Measurements from ENCODE around the gene ARHGEF28. TPM values are rescaled to one million over a fixed set of nuclear protein-coding genes. Genes with fewer than 3 reads are reported as not detected.

ARHGEF28 gene
- total RNA-seq, 1 experiment from 2014 or later, result 0.42 TPM

DNA sequence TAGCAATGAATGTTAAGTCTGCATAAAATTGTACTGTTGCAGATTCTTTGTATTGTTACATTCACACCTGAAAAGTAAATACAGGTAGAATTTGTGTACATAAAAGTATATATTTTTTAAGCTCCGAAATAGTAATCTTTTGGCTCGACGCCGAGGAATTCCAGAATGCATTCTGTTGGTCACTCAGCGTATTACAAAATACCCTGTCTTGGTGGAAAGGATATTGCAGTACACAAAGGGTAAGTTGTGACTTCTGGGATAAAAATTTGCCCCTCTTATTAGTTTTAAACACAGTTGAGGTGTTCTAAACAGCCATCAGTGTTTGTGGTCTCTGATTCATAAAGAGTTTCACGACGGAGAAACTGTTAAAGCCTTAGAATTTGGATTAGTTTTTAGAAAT is 257.6 kb downstream of the ARHGEF28 start:
- no peak for DNase-seq
- Histone ChIP-seq H3K4me3 (ENCODE audit: insufficient read depth, low read depth, low read length) (no peak overlapping the region), H3K27me3 (ENCODE audit: control insufficient read depth, insufficient read depth, low read length) (no peaks in the 10 kb centered on the region), H3K36me3 (replicated peaks; ENCODE audit: control insufficient read depth, insufficient read depth, low read length) (no peaks in the 10 kb centered on the region)

GRCh38 chr5:73887688-73888087 is 261.7 kb downstream of the ARHGEF28 start:
- H3K36me3 ChIP-seq (replicated peaks; ENCODE audit: control insufficient read depth, insufficient read depth, low read length), result no peaks in the 10 kb centered on the region
- no peak overlapping the region for H3K4me3 ChIP-seq (ENCODE audit: insufficient read depth, low read depth, low read length)

GRCh38 chr5:73890569-73890968 is 264.6 kb downstream of the ARHGEF28 start:
- no peak overlapping the region for H3K4me3 ChIP-seq (ENCODE audit: insufficient read depth, low read depth, low read length)
- no peaks in the 10 kb centered on the region for H3K27me3 ChIP-seq (ENCODE audit: control insufficient read depth, insufficient read depth, low read length)
- H3K36me3 ChIP-seq (replicated peaks; ENCODE audit: control insufficient read depth, insufficient read depth, low read length), result no peaks in the 10 kb centered on the region
- no peak for DNase-seq

More at GRCh38 chr5:73887688-73888087, 261.7 kb downstream of the ARHGEF28 start:
- DNase-seq, result no peak
- no peaks in the 10 kb centered on the region for H3K27me3 ChIP-seq (ENCODE audit: control insufficient read depth, insufficient read depth, low read length)

GRCh38 chr5:73892218-73892617 is 266.2 kb downstream of the ARHGEF28 start:
- no peaks in the 10 kb centered on the region for H3K27me3 ChIP-seq (ENCODE audit: control insufficient read depth, insufficient read depth, low read length)
- H3K4me3 ChIP-seq (ENCODE audit: insufficient read depth, low read depth, low read length), result no peak overlapping the region
- no peaks in the 10 kb centered on the region for H3K36me3 ChIP-seq (replicated peaks; ENCODE audit: control insufficient read depth, insufficient read depth, low read length)
- no peak for DNase-seq

DNA sequence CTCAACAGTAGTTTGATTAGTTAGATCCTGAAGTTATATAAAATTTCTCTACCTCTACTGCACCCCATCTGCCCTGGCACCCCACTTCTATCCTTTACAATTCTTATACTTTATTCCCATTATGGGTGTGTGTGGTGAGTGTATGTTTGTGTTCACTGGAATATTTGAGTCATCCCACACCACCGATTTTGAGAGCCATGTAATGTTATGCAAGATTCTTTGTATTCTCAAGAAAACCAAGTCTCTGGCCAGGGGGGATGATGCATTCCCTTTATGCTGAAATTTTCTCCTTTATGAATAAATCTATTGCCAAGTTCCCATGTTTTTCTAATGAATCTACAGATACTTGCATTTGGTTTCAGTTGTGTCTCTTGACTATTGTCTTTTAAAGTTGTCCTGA is 266.8 kb downstream of the ARHGEF28 start:
- Histone ChIP-seq H3K4me3 (ENCODE audit: insufficient read depth, low read depth, low read length) (no peak overlapping the region), H3K27me3 (ENCODE audit: control insufficient read depth, insufficient read depth, low read length) (no peaks in the 10 kb centered on the region), H3K36me3 (replicated peaks; ENCODE audit: control insufficient read depth, insufficient read depth, low read length) (no peaks in the 10 kb centered on the region)
- DNase-seq, result no peak

GRCh38 chr5:73893813-73894212 is 267.8 kb downstream of the ARHGEF28 start:
- H3K36me3 ChIP-seq (replicated peaks; ENCODE audit: control insufficient read depth, insufficient read depth, low read length), result no peaks in the 10 kb centered on the region
- no peaks in the 10 kb centered on the region for H3K27me3 ChIP-seq (ENCODE audit: control insufficient read depth, insufficient read depth, low read length)
- no peak overlapping the region for H3K4me3 ChIP-seq (ENCODE audit: insufficient read depth, low read depth, low read length)
- DNase-seq, result no peak

DNA sequence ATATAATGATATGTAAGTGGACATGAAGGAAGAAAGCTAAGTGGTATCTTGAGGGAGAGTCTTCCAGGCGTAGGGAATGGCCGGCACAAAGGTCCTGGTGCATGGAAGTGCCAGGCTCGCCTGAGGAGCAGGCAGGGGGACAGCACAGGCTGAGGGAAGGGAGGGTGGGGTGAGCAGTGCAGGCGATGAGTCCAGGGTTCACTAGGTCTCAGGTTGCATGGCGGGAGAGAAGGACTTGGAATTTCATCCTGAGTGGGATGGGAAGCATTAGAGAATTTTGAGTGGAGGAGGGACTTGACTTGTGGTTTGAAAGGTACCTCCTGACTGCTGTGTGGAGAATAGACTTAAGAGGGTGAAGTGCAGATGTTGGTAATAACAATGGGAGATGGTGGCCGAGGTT is 268.9 kb downstream of the ARHGEF28 start:
- Histone ChIP-seq H3K27me3 (ENCODE audit: control insufficient read depth, insufficient read depth, low read length) (no peaks in the 10 kb centered on the region), H3K4me3 (ENCODE audit: insufficient read depth, low read depth, low read length) (no peak overlapping the region), H3K36me3 (replicated peaks; ENCODE audit: control insufficient read depth, insufficient read depth, low read length) (no peaks in the 10 kb centered on the region)
- DNase-seq, result no peak

- Histone ChIP-seq H3K4me3 (ENCODE audit: insufficient read depth, low read depth, low read length) (no peak overlapping the region), H3K27me3 (ENCODE audit: control insufficient read depth, insufficient read depth, low read length) (no peaks in the 10 kb centered on the region), H3K36me3 (replicated peaks; ENCODE audit: control insufficient read depth, insufficient read depth, low read length) (no peaks in the 10 kb centered on the region)
- no peak for DNase-seq
Observed at GRCh38 chr5:73895471-73895870, 269.5 kb downstream of the ARHGEF28 start.

- H3K4me3 ChIP-seq (ENCODE audit: insufficient read depth, low read depth, low read length), result no peak overlapping the region
- no peaks in the 10 kb centered on the region for H3K27me3 ChIP-seq (ENCODE audit: control insufficient read depth, insufficient read depth, low read length)
- no peaks in the 10 kb centered on the region for H3K36me3 ChIP-seq (replicated peaks; ENCODE audit: control insufficient read depth, insufficient read depth, low read length)
- no peak for DNase-seq
Observed at GRCh38 chr5:73896097-73896496, 270.1 kb downstream of the ARHGEF28 start.

- H3K27me3 ChIP-seq (ENCODE audit: control insufficient read depth, insufficient read depth, low read length), result no peaks in the 10 kb centered on the region
- DNase-seq, result no peak
- H3K36me3 ChIP-seq (replicated peaks; ENCODE audit: control insufficient read depth, insufficient read depth, low read length), result no peaks in the 10 kb centered on the region
- H3K4me3 ChIP-seq (ENCODE audit: insufficient read depth, low read depth, low read length), result no peak overlapping the region
Observed at GRCh38 chr5:73896668-73897067, 270.7 kb downstream of the ARHGEF28 start.

- no peak for DNase-seq
- no peaks in the 10 kb centered on the region for H3K36me3 ChIP-seq (replicated peaks; ENCODE audit: control insufficient read depth, insufficient read depth, low read length)
- H3K27me3 ChIP-seq (ENCODE audit: control insufficient read depth, insufficient read depth, low read length), result no peaks in the 10 kb centered on the region
- no peak overlapping the region for H3K4me3 ChIP-seq (ENCODE audit: insufficient read depth, low read depth, low read length)
Observed at GRCh38 chr5:73897893-73898292, 271.9 kb downstream of the ARHGEF28 start.

DNA sequence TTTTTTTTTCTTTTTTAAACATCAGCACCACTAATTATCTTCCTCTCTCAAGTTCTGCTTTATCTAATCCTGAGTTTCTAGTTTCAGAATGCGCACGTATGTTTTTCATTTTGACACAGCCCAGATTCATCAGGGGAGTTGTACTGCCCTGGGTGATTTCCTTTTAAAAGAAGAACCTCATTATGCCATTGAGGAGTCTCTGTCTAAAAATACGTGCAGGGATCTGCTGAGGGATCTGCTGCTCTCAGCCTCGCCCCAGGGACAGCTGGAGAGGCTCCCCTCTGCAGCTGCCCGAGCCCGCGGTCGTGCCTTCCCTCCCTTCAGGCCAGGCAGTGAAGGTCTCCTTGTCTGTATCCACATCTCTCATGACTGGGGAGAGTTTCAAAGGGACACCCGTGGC is 273.1 kb downstream of the ARHGEF28 start:
- Histone ChIP-seq H3K36me3 (replicated peaks; ENCODE audit: control insufficient read depth, insufficient read depth, low read length) (no peaks in the 10 kb centered on the region), H3K27me3 (ENCODE audit: control insufficient read depth, insufficient read depth, low read length) (no peaks in the 10 kb centered on the region), H3K4me3 (ENCODE audit: insufficient read depth, low read depth, low read length) (no peak overlapping the region)
- DNase-seq, result no peak

- DNase-seq, result no peak
- no peaks in the 10 kb centered on the region for H3K36me3 ChIP-seq (replicated peaks; ENCODE audit: control insufficient read depth, insufficient read depth, low read length)
- no peaks in the 10 kb centered on the region for H3K27me3 ChIP-seq (ENCODE audit: control insufficient read depth, insufficient read depth, low read length)
- no peak overlapping the region for H3K4me3 ChIP-seq (ENCODE audit: insufficient read depth, low read depth, low read length)
Observed at GRCh38 chr5:73899916-73900315, 273.9 kb downstream of the ARHGEF28 start.

GRCh38 chr5:73900566-73900965 is 274.6 kb downstream of the ARHGEF28 start:
- Histone ChIP-seq H3K36me3 (replicated peaks; ENCODE audit: control insufficient read depth, insufficient read depth, low read length) (no peaks in the 10 kb centered on the region), H3K27me3 (ENCODE audit: control insufficient read depth, insufficient read depth, low read length) (no peaks in the 10 kb centered on the region), H3K4me3 (ENCODE audit: insufficient read depth, low read depth, low read length) (no peak overlapping the region)
- no peak for DNase-seq

- DNase-seq, result no peak
- no peaks in the 10 kb centered on the region for H3K27me3 ChIP-seq (ENCODE audit: control insufficient read depth, insufficient read depth, low read length)
- no peaks in the 10 kb centered on the region for H3K36me3 ChIP-seq (replicated peaks; ENCODE audit: control insufficient read depth, insufficient read depth, low read length)
- H3K4me3 ChIP-seq (ENCODE audit: insufficient read depth, low read depth, low read length), result no peak overlapping the region
Observed at GRCh38 chr5:73901043-73901442, 275.0 kb downstream of the ARHGEF28 start.

DNA sequence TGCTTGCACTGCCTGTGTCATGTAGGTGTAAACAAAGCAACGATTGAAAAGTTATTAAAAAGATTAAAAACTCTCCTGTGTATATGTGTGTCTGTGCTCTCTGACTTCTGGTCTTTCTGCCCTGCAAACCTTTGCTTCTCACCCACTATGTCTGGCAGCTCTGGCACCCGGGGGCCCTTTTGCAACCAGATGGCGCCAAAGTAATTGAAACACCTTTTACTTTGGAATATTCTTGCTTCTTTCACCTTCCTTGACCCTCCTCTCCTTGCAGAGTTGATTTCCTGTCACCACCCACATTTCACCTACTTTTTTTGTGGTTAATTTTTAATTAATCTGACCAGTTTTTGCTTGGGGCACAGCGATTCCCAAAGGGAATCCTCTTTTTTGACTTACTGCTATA is 275.5 kb downstream of the ARHGEF28 start:
- no peak overlapping the region for H3K4me3 ChIP-seq (ENCODE audit: insufficient read depth, low read depth, low read length)
- H3K27me3 ChIP-seq (ENCODE audit: control insufficient read depth, insufficient read depth, low read length), result no peaks in the 10 kb centered on the region
- no peaks in the 10 kb centered on the region for H3K36me3 ChIP-seq (replicated peaks; ENCODE audit: control insufficient read depth, insufficient read depth, low read length)
- peak; percentile 57 for DNase-seq

Data from H7 (cell line).